ENCODE results near the gene ARL4A.
"Not testable (repeated sequence)": the region's sequence is repeated elsewhere in the genome, so short reads cannot be mapped to it uniquely, and the experiment has no call there.

The ARL4A gene

DNA sequence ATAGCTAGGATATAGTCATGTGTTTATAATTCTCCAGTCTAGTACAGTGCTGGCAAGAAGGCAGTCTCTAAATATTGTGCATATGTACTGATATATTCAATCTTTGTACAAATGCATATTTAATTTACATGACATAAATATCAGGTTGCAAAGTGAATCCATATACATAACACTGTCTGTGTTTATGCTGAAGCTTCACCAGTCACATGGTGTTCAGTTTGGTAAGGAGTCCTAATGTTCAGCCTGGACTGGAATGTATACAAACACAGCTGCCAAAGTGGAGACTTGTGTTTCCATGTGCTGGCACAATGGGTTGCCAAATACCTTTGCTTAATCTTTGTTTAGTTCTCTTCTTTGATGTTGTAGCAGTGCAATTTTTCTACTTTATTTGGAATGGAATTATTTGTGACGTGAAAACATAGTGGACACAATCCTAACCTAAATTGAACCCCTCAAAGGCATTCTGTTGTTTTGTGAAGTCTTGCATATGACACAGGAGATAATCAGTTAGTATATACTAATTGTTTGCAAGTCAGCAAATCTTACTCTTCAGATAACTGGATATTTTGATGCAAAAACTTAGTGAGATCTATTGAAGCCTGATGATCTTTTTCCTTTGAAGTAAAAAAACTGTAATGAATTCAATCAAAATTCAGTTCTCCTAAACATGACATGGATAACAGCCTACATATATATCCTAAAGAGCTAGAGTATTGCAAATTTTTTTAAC is 17.3 kb upstream of the ARL4A start:
- H3K9me3 ChIP-seq (ENCODE audit: low read length), result no peaks in the 10 kb centered on the region
- H3K4me1 ChIP-seq (ENCODE audit: insufficient read depth, low read length, severe bottlenecking), result no peaks in the 10 kb centered on the region
- no peak overlapping the region for H2AFZ ChIP-seq (ENCODE audit: low read length)
- H3K36me3 ChIP-seq (ENCODE audit: insufficient read depth, low read length), result no peaks in the 10 kb centered on the region
- no peak overlapping the region for H3K4me3 ChIP-seq (ENCODE audit: low read depth, low read length, poor library complexity, severe bottlenecking)
- no peaks in the 10 kb centered on the region for H4K20me1 ChIP-seq (ENCODE audit: insufficient read depth, low read length)
- no peaks in the 10 kb centered on the region for H3K79me2 ChIP-seq (ENCODE audit: insufficient read depth, low read length)
- TF ChIP-seq EZH2 (IDR thresholded peaks at IDR 0.05; ENCODE audit: borderline replicate concordance, low read length), result no peak
- TF ChIP-seq CTCF (IDR thresholded peaks at IDR 0.05; ENCODE audit: low read length), result no peak
- H3K9me2 ChIP-seq (ENCODE audit: low read depth, low read length), result no peaks in the 10 kb centered on the region
- H3K4me2 ChIP-seq (ENCODE audit: low read length), result no peak overlapping the region
- no peak overlapping the region for H3K9ac ChIP-seq (ENCODE audit: low read length)
- H3K27ac ChIP-seq (ENCODE audit: low read depth, low read length, poor library complexity, severe bottlenecking), result no peak overlapping the region
- H3K27me3 ChIP-seq (ENCODE audit: insufficient read depth, low read length), result no peaks in the 10 kb centered on the region
- no peaks in the 10 kb centered on the region for H3F3A ChIP-seq (ENCODE audit: insufficient read depth, low read length)

DNA sequence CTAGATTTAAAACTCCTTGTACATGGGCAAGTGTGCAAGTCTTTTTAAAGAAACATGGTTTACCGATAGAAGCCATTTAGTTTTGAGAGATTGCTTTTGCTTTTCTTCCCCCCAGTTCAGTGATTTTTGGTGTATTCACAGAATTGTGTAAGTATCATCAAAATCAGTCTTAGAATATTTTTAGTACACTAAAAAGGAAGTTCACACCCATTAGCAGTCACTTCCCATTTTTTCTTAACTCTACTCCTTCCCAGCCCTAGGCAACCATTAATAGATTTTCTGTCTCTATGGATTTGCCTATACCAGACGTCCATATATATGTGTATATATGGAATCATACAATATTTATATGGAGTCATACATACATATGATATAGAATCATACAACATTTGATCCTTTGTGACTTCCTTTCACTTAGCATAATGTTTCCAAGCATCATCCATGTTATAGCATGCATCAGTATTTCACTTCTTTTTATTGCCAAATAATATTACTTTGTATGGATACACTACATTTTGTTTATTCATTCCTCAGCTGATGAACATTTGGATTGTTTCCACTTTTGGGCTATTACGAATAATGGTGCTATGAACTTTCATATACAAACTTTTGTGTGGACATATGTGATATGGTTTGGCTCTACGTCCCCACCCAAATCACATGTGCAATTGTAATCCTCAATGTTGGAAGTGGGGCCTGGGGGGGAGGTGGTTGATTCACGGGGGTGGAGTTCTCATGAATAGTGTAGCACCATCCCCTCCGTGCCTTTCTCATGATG is 16.5 kb upstream of the ARL4A start:
- H3K27ac ChIP-seq (ENCODE audit: low read depth, low read length, poor library complexity, severe bottlenecking), result no peak overlapping the region
- TF ChIP-seq CTCF (IDR thresholded peaks at IDR 0.05; ENCODE audit: low read length) (no peak), EZH2 (IDR thresholded peaks at IDR 0.05; ENCODE audit: borderline replicate concordance, low read length) (no peak)
- H3K9ac ChIP-seq (ENCODE audit: low read length), result no peak overlapping the region
- no peaks in the 10 kb centered on the region for H3K9me2 ChIP-seq (ENCODE audit: low read depth, low read length)
- H2AFZ ChIP-seq (ENCODE audit: low read length), result no peak overlapping the region
- H3K4me3 ChIP-seq (ENCODE audit: low read depth, low read length, poor library complexity, severe bottlenecking), result no peak overlapping the region
- H3K36me3 ChIP-seq (ENCODE audit: insufficient read depth, low read length), result no peaks in the 10 kb centered on the region
- H4K20me1 ChIP-seq (ENCODE audit: insufficient read depth, low read length), result no peaks in the 10 kb centered on the region
- no peaks in the 10 kb centered on the region for H3K4me1 ChIP-seq (ENCODE audit: insufficient read depth, low read length, severe bottlenecking)
- H3K27me3 ChIP-seq (ENCODE audit: insufficient read depth, low read length), result no peaks in the 10 kb centered on the region
- H3K4me2 ChIP-seq (ENCODE audit: low read length), result no peak overlapping the region
- no peaks in the 10 kb centered on the region for H3F3A ChIP-seq (ENCODE audit: insufficient read depth, low read length)
- no peaks in the 10 kb centered on the region for H3K79me2 ChIP-seq (ENCODE audit: insufficient read depth, low read length)
- no peaks in the 10 kb centered on the region for H3K9me3 ChIP-seq (ENCODE audit: low read length)

DNA sequence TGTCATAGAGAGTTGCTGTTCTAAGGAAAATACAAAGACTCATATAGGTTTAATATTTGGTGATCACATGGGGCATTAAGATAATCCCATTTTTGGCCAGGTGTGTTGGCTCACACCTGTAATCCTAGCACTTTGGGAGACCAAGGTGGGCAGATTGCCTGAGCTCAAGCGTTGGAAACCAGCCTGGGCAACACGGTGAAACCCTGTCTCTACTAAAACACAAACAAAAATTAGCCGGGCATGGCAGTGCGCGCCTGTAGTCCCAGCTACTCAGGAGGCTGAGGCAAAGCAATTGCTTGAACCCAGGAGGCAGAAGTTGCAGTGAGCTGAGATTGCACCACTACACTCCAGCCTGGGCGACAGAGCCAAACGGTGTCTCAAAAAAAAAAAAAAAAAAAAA is 14.0 kb upstream of the ARL4A start:
- not testable (repeated sequence) for H3K4me2 ChIP-seq (ENCODE audit: low read length); H3K4me3 ChIP-seq (ENCODE audit: low read depth, low read length, poor library complexity, severe bottlenecking); H3K9me3 ChIP-seq (ENCODE audit: low read length); H3K9me2 ChIP-seq (ENCODE audit: low read depth, low read length); H3K79me2 ChIP-seq (ENCODE audit: insufficient read depth, low read length); H3K9ac ChIP-seq (ENCODE audit: low read length); H3K4me1 ChIP-seq (ENCODE audit: insufficient read depth, low read length, severe bottlenecking); H3K27me3 ChIP-seq (ENCODE audit: insufficient read depth, low read length); H4K20me1 ChIP-seq (ENCODE audit: insufficient read depth, low read length); H2AFZ ChIP-seq (ENCODE audit: low read length); H3K36me3 ChIP-seq (ENCODE audit: insufficient read depth, low read length); H3K27ac ChIP-seq (ENCODE audit: low read depth, low read length, poor library complexity, severe bottlenecking); H3F3A ChIP-seq (ENCODE audit: insufficient read depth, low read length)
